Small intestine (tissue), 7 donors: ENCODE results near the gene KRT23. TPM values are rescaled to one million over a fixed set of nuclear protein-coding genes. Genes with fewer than 3 reads are reported as not detected.

Experiments
- DNase-seq, 2 donors: peaks; one replicate each; pipeline versions ENCODE4 v3.0.0 to v3.0.0-alpha.2; 2013
- FAIRE-seq: peaks from 2 replicates; lab custom pipeline; 2012; peaks lifted over from hg19 to GRCh38; lab: Jason Lieb, UNC
- H3K27ac ChIP-seq, 3 donors: one replicate each; pipeline ENCODE4 v1.5.1; 2013; ENCODE audit warnings: low read length in 2 of 3, mild to moderate bottlenecking in 2 of 3, control low read depth in 1 of 3, inconsistent platforms in 1 of 3, low read depth in 1 of 3, moderate library complexity in 1 of 3
- H3K27me3 ChIP-seq, 3 donors: one replicate each; pipeline ENCODE4 v1.6.1; 2013; ENCODE audit warnings: low read length in 3 of 3, inconsistent platforms in 1 of 3; ENCODE audit not compliant: control insufficient read depth in 3 of 3, insufficient read depth in 3 of 3
- H3K36me3 ChIP-seq, 3 donors: one replicate each; pipeline ENCODE4 v1.6.1; 2013; ENCODE audit warnings: low read length in 3 of 3, inconsistent platforms in 1 of 3, low read depth in 1 of 3, mild to moderate bottlenecking in 1 of 3, moderate library complexity in 1 of 3; ENCODE audit not compliant: control insufficient read depth in 3 of 3, insufficient read depth in 2 of 3
- H3K4me1 ChIP-seq, 3 donors: one replicate each; pipeline ENCODE4 v1.6.1; 2013; ENCODE audit warnings: low read length in 2 of 3, inconsistent platforms in 1 of 3, low read depth in 1 of 3, mild to moderate bottlenecking in 1 of 3, moderate library complexity in 1 of 3; ENCODE audit not compliant: control insufficient read depth in 3 of 3, insufficient read depth in 2 of 3
- H3K4me3 ChIP-seq, 3 donors: one replicate each; pipeline ENCODE4 v1.5.1; 2013; ENCODE audit warnings: low read length in 3 of 3, control low read depth in 1 of 3, inconsistent platforms in 1 of 3, low read depth in 1 of 3, mild to moderate bottlenecking in 1 of 3, moderate library complexity in 1 of 3
- H3K9me3 ChIP-seq, 2 donors: one replicate each; pipeline ENCODE4 v1.6.1; 2013; ENCODE audit warnings: low read depth in 1 of 2, low read length in 1 of 2; ENCODE audit not compliant: control insufficient read depth in 2 of 2, insufficient read depth in 1 of 2
- WGBS, 3 donors: extraction: QIAGEN DNeasy Blood & Tissue Kit; methylation state at CpG; one replicate each; pipeline ENCODE4 v1.1.7; 2013; 5-methylcytosine and 5-hydroxymethylcytosine counted together
- polyA plus RNA-seq, 4 donors: library from polyadenylated mRNA; stranded (reverse) in 3 of 4; unstranded in 1 of 4; fragments of 200-250 nt in 3 of 4; fragments of 120-200 nt in 1 of 4; gene quantifications; one replicate each; pipeline versions ENCODE4 v1.2.1 to v1.2.3, GENCODE V29; 2013
- donor health status: healthy with polysubstance abuse.
- donor health status: control.
- donor health status: control.
- donor health status: Bipolar disorder and iron deficiency.
- donor health status: healthy.

KRT23 gene
- polyA plus RNA-seq, 4 donors = 0.66 to 0.82 TPM; not detected in 2

GRCh38 chr17:40902498-40902897, 34.9 kb downstream of the KRT23 start:
- Histone ChIP-seq H3K4me1 (peaks cover 0 to 55% (median 3%) of the 10 kb centered on the region in 3 donors), H3K27me3 (no peaks in the 10 kb centered on the region), H3K9me3 (no peaks in the 10 kb centered on the region), H3K36me3 (no peaks in the 10 kb centered on the region), H3K4me3 (peak overlapping the region in 1 of 3 donors; percentile 10), H3K27ac (peak overlapping the region; percentile 91 to 97 (median 93))
- FAIRE-seq = no peak
- peak in 1 of 2 donors; percentile 60 for DNase-seq
- WGBS, 3 donors = 22 to 61% (median 36%) methylated on average over 4 of the region's 4 CpGs

- H3K9me3 ChIP-seq = no peaks in the 10 kb centered on the region
- H3K4me3 ChIP-seq = no peak overlapping the region
- no peaks in the 10 kb centered on the region for H3K36me3 ChIP-seq
- FAIRE-seq (no peak), DNase-seq (peak; percentile 93 to 98)
- peaks cover 0 to 55% (median 3%) of the 10 kb centered on the region in 3 donors for H3K4me1 ChIP-seq
- H3K27ac ChIP-seq = peak overlapping the region; percentile 91 to 97 (median 93)
- H3K27me3 ChIP-seq = no peaks in the 10 kb centered on the region
- WGBS, 3 donors = 22 to 59% (median 35%) methylated on average over 1 of the region's 1 CpG
Observed at GRCh38 chr17:40901981-40902474, 35.4 kb downstream of the KRT23 start.

GRCh38 chr17:40900809-40901356, 36.6 kb downstream of the KRT23 start:
- no peaks in the 10 kb centered on the region for H3K36me3 ChIP-seq

GRCh38 chr17:40896916-40897455, 40.5 kb downstream of the KRT23 start:
- no peak for DNase-seq
- 76 to 85% (median 82%) methylated on average over 4 of the region's 4 CpGs for WGBS, 3 donors
- Histone ChIP-seq H3K4me3 (no peak overlapping the region), H3K9me3 (no peaks in the 10 kb centered on the region), H3K36me3 (no peaks in the 10 kb centered on the region), H3K27ac (no peak overlapping the region), H3K4me1 (peaks cover 0 to 36% (median 3%) of the 10 kb centered on the region in 3 donors), H3K27me3 (peaks cover 0 to 2% (median 0%) of the 10 kb centered on the region in 3 donors)
- FAIRE-seq = no peak

More at GRCh38 chr17:40900809-40901356, 36.6 kb downstream of the KRT23 start:
- no peak for FAIRE-seq
- Histone ChIP-seq H3K4me1 (peaks cover 0 to 62% (median 3%) of the 10 kb centered on the region in 3 donors), H3K9me3 (no peaks in the 10 kb centered on the region), H3K27ac (peak overlapping the region; percentile 63 to 91 (median 66)), H3K4me3 (no peak overlapping the region), H3K27me3 (no peaks in the 10 kb centered on the region)
- 45 to 59% (median 50%) methylated on average over 5 of the region's 5 CpGs for WGBS, 3 donors
- DNase-seq = peak; percentile 70 to 77

GRCh38 chr17:40895106-40895730, 42.2 kb downstream of the KRT23 start:
- FAIRE-seq = no peak

GRCh38 chr17:40888196-40888720, 49.2 kb downstream of the KRT23 start:
- no peak for FAIRE-seq
- peak in 1 of 2 donors; percentile 51 for DNase-seq
- Histone ChIP-seq H3K4me1 (peaks cover 0 to 33% (median 0%) of the 10 kb centered on the region in 3 donors), H3K27me3 (peaks cover 0 to 2% (median 0%) of the 10 kb centered on the region in 3 donors), H3K9me3 (no peaks in the 10 kb centered on the region), H3K36me3 (no peaks in the 10 kb centered on the region), H3K27ac (peak overlapping the region in 2 of 3 donors; percentile 3 to 49), H3K4me3 (no peak overlapping the region)
- WGBS, 3 donors = 13 to 51% (median 25%) methylated on average over 2 of the region's 2 CpGs

More at GRCh38 chr17:40895106-40895730, 42.2 kb downstream of the KRT23 start:
- no peaks in the 10 kb centered on the region for H3K9me3 ChIP-seq
- H3K36me3 ChIP-seq = no peaks in the 10 kb centered on the region
- 69 to 79% (median 71%) methylated on average over 9 of the region's 9 CpGs for WGBS, 3 donors
- H3K27ac ChIP-seq = no peak overlapping the region
- peaks cover 0 to 2% (median 0%) of the 10 kb centered on the region in 3 donors for H3K27me3 ChIP-seq
- no peak for DNase-seq
- H3K4me3 ChIP-seq = no peak overlapping the region
- peaks cover 0 to 21% (median 0%) of the 10 kb centered on the region in 3 donors for H3K4me1 ChIP-seq

- Histone ChIP-seq H3K27ac (peak overlapping the region; percentile 8 to 56 (median 56)), H3K4me3 (no peak overlapping the region), H3K27me3 (peaks cover 0 to 2% (median 0%) of the 10 kb centered on the region in 3 donors), H3K36me3 (peaks cover 0 to 7% (median 0%) of the 10 kb centered on the region in 3 donors), H3K4me1 (peaks cover 0 to 54% (median 0%) of the 10 kb centered on the region in 3 donors), H3K9me3 (no peaks in the 10 kb centered on the region)
- FAIRE-seq (no peak), DNase-seq (peak; percentile 85 to 89)
- 11 to 35% (median 29%) methylated on average over 3 of the region's 3 CpGs for WGBS, 3 donors
Observed at GRCh38 chr17:40886090-40886489, 51.4 kb downstream of the KRT23 start.
